Liver (tissue), 9 donors: Measurements from ENCODE around the gene FLYWCH2. TPM values are rescaled to one million over a fixed set of nuclear protein-coding genes. Genes with fewer than 3 reads are reported as not detected.

ENCODE experiments used
- DNase-seq: peaks from one replicate; pipeline ENCODE4 v3.0.0-alpha.2; 2017; ENCODE audit warnings: low spot score
- H3K27ac ChIP-seq, 2 donors: one replicate each; pipeline ENCODE4 v1.7.0; 2013; ENCODE audit warnings: inconsistent platforms in 2 of 2, low read length in 2 of 2, control low read depth in 1 of 2, low read depth in 1 of 2, mild to moderate bottlenecking in 1 of 2
- H3K27me3 ChIP-seq, 4 donors: one replicate each; pipeline versions ENCODE4 v1.6.1 to v1.7.0; 2013; ENCODE audit warnings: low read length in 3 of 4, inconsistent platforms in 1 of 4, mild to moderate bottlenecking in 1 of 4, moderate library complexity in 1 of 4; ENCODE audit not compliant: control insufficient read depth in 4 of 4, insufficient read depth in 4 of 4
- H3K36me3 ChIP-seq, 4 donors: one replicate each; pipeline versions ENCODE4 v1.6.1 to v1.7.0; 2013; ENCODE audit warnings: low read length in 3 of 4, mild to moderate bottlenecking in 3 of 4, low read depth in 1 of 4, moderate library complexity in 1 of 4; ENCODE audit not compliant: control insufficient read depth in 4 of 4, insufficient read depth in 3 of 4
- H3K4me1 ChIP-seq, 4 donors: one replicate each; pipeline versions ENCODE4 v1.6.1 to v1.7.0; 2013; ENCODE audit warnings: low read length in 3 of 4, mild to moderate bottlenecking in 3 of 4, moderate library complexity in 1 of 4; ENCODE audit not compliant: control insufficient read depth in 4 of 4, insufficient read depth in 4 of 4
- H3K4me3 ChIP-seq, 3 donors: one replicate each; pipeline versions ENCODE4 v1.6.1 to v1.7.0; 2013; ENCODE audit warnings: low read length in 3 of 3, control low read depth in 1 of 3, low read depth in 1 of 3, mild to moderate bottlenecking in 1 of 3
- H3K9ac ChIP-seq, 2 donors: one replicate each; pipeline ENCODE4 v1.7.0; 2013; ENCODE audit warnings: low read length in 2 of 2, mild to moderate bottlenecking in 2 of 2, moderate library complexity in 2 of 2, control low read depth in 1 of 2, low read depth in 1 of 2
- H3K9me3 ChIP-seq, 4 donors: one replicate each; pipeline versions ENCODE4 v1.6.1 to v1.7.0; 2013; ENCODE audit warnings: low read length in 3 of 4; ENCODE audit not compliant: control insufficient read depth in 4 of 4
- ATF3 ChIP-seq: IDR thresholded peaks from 2 replicates; pipeline ENCODE4 v1.6.1; 2016; ENCODE audit warnings: antibody characterized with exemption
- CTCF ChIP-seq: fragments of 150-350 bp; IDR thresholded peaks from 2 replicates; pipeline ENCODE4 v1.5.1; 2017; ENCODE audit warnings: improper control_type of control experiment, low read depth, low read length; ENCODE audit not compliant: missing input control
- EGR1 ChIP-seq, 2 donors: IDR thresholded peaks; 2 replicates each; pipeline ENCODE4 v1.6.1; 2016 to 2018; ENCODE audit warnings: antibody characterized with exemption in 2 of 2, low read depth in 2 of 2
- FOXA1 ChIP-seq: IDR thresholded peaks from 2 replicates; pipeline ENCODE4 v1.6.1; 2016; ENCODE audit warnings: antibody characterized with exemption
- FOXA2 ChIP-seq: IDR thresholded peaks from 2 replicates; pipeline ENCODE4 v1.6.1; 2016; ENCODE audit warnings: antibody characterized with exemption
- GABPA ChIP-seq, 2 donors: IDR thresholded peaks in 1 of 2; conservative IDR thresholded peaks in 1 of 2; 2 replicates each; pipeline ENCODE4 v1.6.1; 2016; ENCODE audit warnings: antibody characterized with exemption in 2 of 2, mild to moderate bottlenecking in 1 of 2, moderate library complexity in 1 of 2
- HNF4G ChIP-seq: IDR thresholded peaks from 2 replicates; pipeline ENCODE4 v1.6.1; 2016; ENCODE audit warnings: antibody characterized with exemption
- JUND ChIP-seq, 2 donors: IDR thresholded peaks; 2 replicates each; pipeline ENCODE4 v1.6.1; 2016; ENCODE audit warnings: antibody characterized with exemption in 2 of 2
- NR2F2 ChIP-seq: IDR thresholded peaks from 2 replicates; pipeline ENCODE4 v1.6.1; 2016; ENCODE audit warnings: antibody characterized with exemption
- RAD21 ChIP-seq, 2 donors: IDR thresholded peaks; 2 replicates each; pipeline ENCODE4 v1.6.1; 2016; ENCODE audit warnings: antibody characterized with exemption in 2 of 2, mild to moderate bottlenecking in 2 of 2
- RXRA ChIP-seq, 2 donors: IDR thresholded peaks; 2 replicates each; pipeline ENCODE4 v1.6.1; 2017 to 2018; ENCODE audit warnings: antibody characterized with exemption in 2 of 2, mild to moderate bottlenecking in 1 of 2
- SP1 ChIP-seq: IDR thresholded peaks from 2 replicates; pipeline ENCODE4 v1.6.1; 2018; ENCODE audit warnings: antibody characterized with exemption, mild to moderate bottlenecking
- TAF1 ChIP-seq: conservative IDR thresholded peaks from 2 replicates; pipeline ENCODE4 v1.6.1; 2016; ENCODE audit warnings: antibody characterized with exemption, mild to moderate bottlenecking
- YY1 ChIP-seq: IDR thresholded peaks from 2 replicates; pipeline ENCODE4 v1.6.1; 2016; ENCODE audit warnings: antibody characterized with exemption, mild to moderate bottlenecking
- ZBTB33 ChIP-seq: IDR thresholded peaks from 2 replicates; pipeline ENCODE4 v1.6.1; 2016; ENCODE audit warnings: antibody characterized with exemption
- WGBS: extraction: QIAGEN DNeasy Blood & Tissue Kit; methylation state at CpG from one replicate; pipeline ENCODE4 v1.1.7; 2013; 5-methylcytosine and 5-hydroxymethylcytosine counted together
- polyA plus RNA-seq, 2 donors: library from polyadenylated mRNA; stranded (reverse) in 1 of 2; unstranded in 1 of 2; fragments of 200-250 nt in 1 of 2; fragments of >200 nt in 1 of 2; fragmentation: Nextera tagmentation in 1 of 2; extraction: Ambion mirVana in 1 of 2; gene quantifications; one replicate each; pipeline versions ENCODE4 v1.2.1 to v1.2.3, GENCODE V29; 2013 to 2015
- total RNA-seq, 2 donors: library from RNA; depleted of rRNA; stranded (reverse); fragments of >200 nt; gene quantifications; one replicate each; pipeline ENCODE4 v1.2.3, GENCODE V29; 2014
- TF ChIP-seq, protein P1 (sequence below): IDR thresholded peaks from 2 replicates; pipeline ENCODE4 v1.6.1; 2016; ENCODE audit warnings: antibody characterized with exemption, mild to moderate bottlenecking
- donor health status: healthy.
- donor health status: healthy.
- donor health status: healthy.
- donor health status: healthy.
- donor health status: healthy.

Gene FLYWCH2
- total and polyA plus RNA-seq, 4 donors: 4.9 to 21.0 (median 8.6) TPM

GRCh38 chr16:2852731-2853507, 30.1 kb upstream of the FLYWCH2 start:
- Histone ChIP-seq H3K4me3 (no peak overlapping the region), H3K27ac (no peak overlapping the region), H3K27me3 (no peaks in the 10 kb centered on the region), H3K4me1 (peaks cover 0 to under 1% (median 0%) of the 10 kb centered on the region in 4 donors), H3K36me3 (no peaks in the 10 kb centered on the region), H3K9ac (no peak overlapping the region), H3K9me3 (peaks cover 0 to 11% (median 2%) of the 10 kb centered on the region in 4 donors)
- DNase-seq: no peak
- whole genome bisulfite sequencing: 49% methylated on average over 56 of the region's 56 CpGs
- TF ChIP-seq ZBTB33: no peak
- TF ChIP-seq GABPA (IDR thresholded peaks at IDR 0.05 in 1 of 2, conservative IDR thresholded peaks at IDR 0.05 in 1 of 2): no peak
- no peak for TF ChIP-seq RAD21 (IDR thresholded peaks at IDR 0.05)
- TF ChIP-seq FOXA2: no peak
- no peak for TF ChIP-seq JUND (IDR thresholded peaks at IDR 0.05)
- TF ChIP-seq TAF1: no peak
- no peak for TF ChIP-seq SP1
- no peak for TF ChIP-seq RXRA (IDR thresholded peaks at IDR 0.05)

- no peaks in the 10 kb centered on the region for H3K36me3 ChIP-seq
- TF ChIP-seq RAD21 (IDR thresholded peaks at IDR 0.05) (no peak), GABPA (IDR thresholded peaks at IDR 0.05 in 1 of 2, conservative IDR thresholded peaks at IDR 0.05 in 1 of 2) (no peak), CTCF (no peak), RXRA (IDR thresholded peaks at IDR 0.05) (no peak), TAF1 (no peak), EGR1 (IDR thresholded peaks at IDR 0.05; ENCODE audit: low read depth in 2 of 2) (no peak), ZBTB33 (no peak), ATF3 (no peak), FOXA2 (no peak), SP1 (no peak), FOXA1 (no peak), YY1 (no peak), HNF4G (no peak), JUND (IDR thresholded peaks at IDR 0.05) (no peak), NR2F2 (no peak)
- TF ChIP-seq, protein P1, sequence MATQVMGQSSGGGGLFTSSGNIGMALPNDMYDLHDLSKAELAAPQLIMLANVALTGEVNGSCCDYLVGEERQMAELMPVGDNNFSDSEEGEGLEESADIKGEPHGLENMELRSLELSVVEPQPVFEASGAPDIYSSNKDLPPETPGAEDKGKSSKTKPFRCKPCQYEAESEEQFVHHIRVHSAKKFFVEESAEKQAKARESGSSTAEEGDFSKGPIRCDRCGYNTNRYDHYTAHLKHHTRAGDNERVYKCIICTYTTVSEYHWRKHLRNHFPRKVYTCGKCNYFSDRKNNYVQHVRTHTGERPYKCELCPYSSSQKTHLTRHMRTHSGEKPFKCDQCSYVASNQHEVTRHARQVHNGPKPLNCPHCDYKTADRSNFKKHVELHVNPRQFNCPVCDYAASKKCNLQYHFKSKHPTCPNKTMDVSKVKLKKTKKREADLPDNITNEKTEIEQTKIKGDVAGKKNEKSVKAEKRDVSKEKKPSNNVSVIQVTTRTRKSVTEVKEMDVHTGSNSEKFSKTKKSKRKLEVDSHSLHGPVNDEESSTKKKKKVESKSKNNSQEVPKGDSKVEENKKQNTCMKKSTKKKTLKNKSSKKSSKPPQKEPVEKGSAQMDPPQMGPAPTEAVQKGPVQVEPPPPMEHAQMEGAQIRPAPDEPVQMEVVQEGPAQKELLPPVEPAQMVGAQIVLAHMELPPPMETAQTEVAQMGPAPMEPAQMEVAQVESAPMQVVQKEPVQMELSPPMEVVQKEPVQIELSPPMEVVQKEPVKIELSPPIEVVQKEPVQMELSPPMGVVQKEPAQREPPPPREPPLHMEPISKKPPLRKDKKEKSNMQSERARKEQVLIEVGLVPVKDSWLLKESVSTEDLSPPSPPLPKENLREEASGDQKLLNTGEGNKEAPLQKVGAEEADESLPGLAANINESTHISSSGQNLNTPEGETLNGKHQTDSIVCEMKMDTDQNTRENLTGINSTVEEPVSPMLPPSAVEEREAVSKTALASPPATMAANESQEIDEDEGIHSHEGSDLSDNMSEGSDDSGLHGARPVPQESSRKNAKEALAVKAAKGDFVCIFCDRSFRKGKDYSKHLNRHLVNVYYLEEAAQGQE: no peak
- WGBS: 77% methylated on average over 18 of the region's 18 CpGs
Observed at GRCh38 chr16:2853531-2854073, 29.4 kb upstream of the FLYWCH2 start.

More at GRCh38 chr16:2853531-2854073, 29.4 kb upstream of the FLYWCH2 start:
- Histone ChIP-seq H3K4me1 (peaks cover 0 to 3% (median under 1%) of the 10 kb centered on the region in 4 donors), H3K27ac (no peak overlapping the region), H3K9ac (no peak overlapping the region), H3K27me3 (no peaks in the 10 kb centered on the region), H3K9me3 (peaks cover 0 to 11% (median under 1%) of the 10 kb centered on the region in 4 donors), H3K4me3 (no peak overlapping the region)
- DNase-seq: no peak
